Adrenal gland (tissue), 19 donors: ENCODE results near the gene CAMKK1. TPM values are rescaled to one million over a fixed set of nuclear protein-coding genes. Genes with fewer than 3 reads are reported as not detected.
A peak's percentile ranks its signal among the peaks of the same experiment; 100 is the strongest.

ENCODE experiments used
- DNase-seq, 7 donors: peaks; one replicate each; pipeline ENCODE4 v3.0.0-alpha.2; 2019 to 2020
- H3K27ac ChIP-seq, 5 donors: fragments of 200-600 bp; sonication (generic) in 4 of 5; 1 replicate in 3 of 5; 2 replicates in 2 of 5; pipeline versions ENCODE4 v1.5.1 to v1.8.0; 2016 to 2020; ENCODE audit warnings: mild to moderate bottlenecking in 1 of 5
- H3K27me3 ChIP-seq: fragments of 200-600 bp; 2 replicates; pipeline ENCODE4 v1.8.0; 2021
- H3K36me3 ChIP-seq, 2 donors: fragments of 200-600 bp; replicated peaks in 1 of 2; 1 replicate in 1 of 2; 2 replicates in 1 of 2; pipeline versions ENCODE4 v1.5.1 to v1.8.0; 2018 to 2022
- H3K4me1 ChIP-seq, 2 donors: fragments of 200-600 bp; replicated peaks in 1 of 2; 1 replicate in 1 of 2; 2 replicates in 1 of 2; pipeline versions ENCODE4 v1.5.1 to v1.8.0; 2018 to 2021
- H3K4me3 ChIP-seq, 4 donors: fragments of 200-600 bp; sonication (generic) in 3 of 4; one replicate each; pipeline ENCODE4 v1.5.1; 2016 to 2018
- H3K9me3 ChIP-seq, 3 donors: fragments of 200-600 bp; sonication (generic) in 1 of 3; replicated peaks in 1 of 3; 1 replicate in 2 of 3; 2 replicates in 1 of 3; pipeline versions ENCODE4 v1.5.1 to v1.8.0; 2016 to 2021
- CTCF ChIP-seq, 6 experiments: fragments of 450-650 bp in 4 of 6; fragments of 200-600 bp in 2 of 6; sonication (generic) in 1 of 6; IDR thresholded peaks; 1 replicate in 5 of 6; 2 replicates in 1 of 6; pipeline versions ENCODE4 v1.5.1 to v1.8.0; 2016 to 2021; ENCODE audit warnings: antibody characterized with exemption in 6 of 6, mild to moderate bottlenecking in 2 of 6, moderate library complexity in 1 of 6
- POLR2A ChIP-seq, 2 donors: fragments of 450-650 bp; IDR thresholded peaks; one replicate each; pipeline ENCODE4 v1.6.1; 2017; ENCODE audit warnings: antibody characterized with exemption in 2 of 2, mild to moderate bottlenecking in 2 of 2, moderate library complexity in 1 of 2
- WGBS, 4 donors: extraction: QIAGEN DNeasy Blood & Tissue Kit in 2 of 4; methylation state at CpG; one replicate each; pipeline versions ENCODE4 v1.1.5 to v1.1.7; 2013 to 2017; 5-methylcytosine and 5-hydroxymethylcytosine counted together
- intact Hi-C, 2 donors: fragments of 100-400 bp; cut with DNase I; formaldehyde crosslinking; loops; one replicate each; pipeline versions ENCODE4 v1.14.1 to v1.15.0; 2022 to 2023
- long read RNA-seq, 10 donors: library from polyadenylated mRNA in 3 of 10; unstranded in 2 of 10; stranded (forward) in 1 of 10; transcript quantifications; one replicate each; pipeline ENCODE4 v2.0.0 and lab custom pipeline, GENCODE V29; 2021 to 2026
- polyA plus RNA-seq, 3 donors: library from polyadenylated mRNA; stranded (reverse); fragments of 200-250 nt in 2 of 3; fragments of 350-450 nt in 1 of 3; fragmentation: Illumina TruSeq in 1 of 3; extraction: RNeasy Lipid Tissue Mini Kit (QIAGEN cat#74804) in 1 of 3; gene quantifications; one replicate each; pipeline ENCODE4 v1.2.3, GENCODE V29; 2013 to 2014
- total RNA-seq, 9 donors: library from RNA; depleted of rRNA in 4 of 9; stranded (reverse); fragments of >200 nt in 4 of 9; fragments of 120-200 nt in 1 of 9; fragmentation: NEBNext Ultra II Directional in 1 of 9; extraction: Animal tissue kit (Norgen Biotek cat#: 25700) in 1 of 9; gene quantifications; one replicate each; pipeline versions ENCODE4 v1.1.0 to v1.2.4, GENCODE V29; 2013 to 2023
- donor health status: healthy with polysubstance abuse.
- donor health status: Bipolar disorder and iron deficiency.
- donor health status: DM: yes; HTN: yes; CAD: no.
- donor health status: DM: no; HTN: no; CAD: no.
- donor health status: DM: no; HTN: no; CAD: no.
- donor health status: DM: yes; HTN: yes; CAD: no.

The CAMKK1 gene
- total RNA-seq (10 to 100 TPM in 7 of 9 donors, 1 to 10 TPM in 2; 6.0 to 17.9 (median 11.0) TPM), polyA plus RNA-seq (10 to 100 TPM in 2 of 3 donors, 1 to 10 TPM in 1; 6.9 to 28.2 (median 10.6) TPM)
- long read RNA-seq, donor 1, partial matches to known transcripts, result 0 of 1 reads
- long read RNA-seq, donor 1, other reads (novel, unspliced or antisense), result 0 of 1 reads
- long read RNA-seq, donor 2, partial matches to known transcripts, result 0 of 1 reads
- long read RNA-seq, donor 2, other reads (novel, unspliced or antisense), result 0 of 1 reads
- long read RNA-seq, donor 3, result 0 reads
- long read RNA-seq, donor 4, partial matches to known transcripts, result 0 of 2 reads
- long read RNA-seq, donor 4, other reads (novel, unspliced or antisense), result 2 of 2 reads
- long read RNA-seq, donor 5, transcript CAMKK1-202 (16 exons, 3,563 nt), result major isoform, 22 of 39 reads
- long read RNA-seq, donor 5, partial matches to known transcripts, result 3 of 39 reads
- long read RNA-seq, donor 5, other reads (novel, unspliced or antisense), result 14 of 39 reads
- long read RNA-seq, donor 6, partial matches to known transcripts, result 1 of 3 reads
- long read RNA-seq, donor 6, other reads (novel, unspliced or antisense), result 2 of 3 reads
- long read RNA-seq, donor 7, result 0 reads
- long read RNA-seq, donor 8, partial matches to known transcripts, result 0 of 2 reads
- long read RNA-seq, donor 8, other reads (novel, unspliced or antisense), result 0 of 2 reads
- long read RNA-seq, donor 9, result 0 reads
- long read RNA-seq, donor 10, result 0 reads

GRCh38 chr17:3893003-3893719, at the start of gene CAMKK1:
Gene CAMKK1, minus strand, starts transcription at chr17:3893053. Its CDS starts 7,366 bp downstream, at chr17:3885687.
- Histone ChIP-seq H3K27me3 (no peaks in the 10 kb centered on the region), H3K36me3 (no peaks in the 10 kb centered on the region), H3K9me3 (no peaks in the 10 kb centered on the region), H3K4me1 (peaks cover 63 to 68% of the 10 kb centered on the region in 2 donors), H3K27ac (peak within 1 kb of the TSS; percentile 45 to 91 (median 91)), H3K4me3 (peak within 1 kb of the TSS in 3 of 4 donors; percentile 5 to 71 (median 54))
- peak in 2 of 6 experiments; percentile 7 to 12 for TF ChIP-seq CTCF (IDR thresholded peaks at IDR 0.05)
- peak in 1 of 2 donors; percentile 64 for TF ChIP-seq POLR2A (IDR thresholded peaks at IDR 0.05)
- DNase-seq, result peak; percentile 89 to 93 (median 91)
- intact Hi-C loops, result no loop called here
- WGBS, 4 donors, result 0 to 8% (median 3%) methylated on average over 12 to 75 of the region's 75 CpGs

GRCh38 chr17:3940965-3941698, 48.3 kb upstream of the CAMKK1 start:
- no peak for TF ChIP-seq POLR2A (IDR thresholded peaks at IDR 0.05)
- TF ChIP-seq CTCF (IDR thresholded peaks at IDR 0.05), result no peak
- WGBS, 4 donors, result 90 to 97% (median 93%) methylated on average over 19 to 48 of the region's 48 CpGs
- intact Hi-C loops, result no loop called here
- Histone ChIP-seq H3K27me3 (no peaks in the 10 kb centered on the region), H3K9me3 (no peaks in the 10 kb centered on the region), H3K27ac (no peak overlapping the region), H3K36me3 (no peaks in the 10 kb centered on the region), H3K4me3 (no peak overlapping the region), H3K4me1 (peaks cover 4 to 10% of the 10 kb centered on the region in 2 donors)
- no peak for DNase-seq

- no peaks in the 10 kb centered on the region for H3K27me3 ChIP-seq
- no peak for DNase-seq
- TF ChIP-seq CTCF (IDR thresholded peaks at IDR 0.05) (no peak), POLR2A (IDR thresholded peaks at IDR 0.05) (no peak)
- H3K36me3 ChIP-seq, result no peaks in the 10 kb centered on the region
- 94 to 98% (median 95%) methylated on average over 17 of the region's 17 CpGs for WGBS, 4 donors
- no peak overlapping the region for H3K27ac ChIP-seq
- H3K4me3 ChIP-seq, result no peak overlapping the region
- H3K4me1 ChIP-seq, result no peaks in the 10 kb centered on the region
- intact Hi-C loops, result no loop called here
- no peaks in the 10 kb centered on the region for H3K9me3 ChIP-seq
Measured at GRCh38 chr17:3937359-3937758, 44.5 kb upstream of the CAMKK1 start.
